ENCODE data around the gene DPEP3.

- TF ChIP-seq MAX (IDR thresholded peaks at IDR 0.05): no peak
- TF ChIP-seq TAF1 (IDR thresholded peaks at IDR 0.05; ENCODE audit: low read depth): no peak
- TF ChIP-seq EP300 (IDR thresholded peaks at IDR 0.05; ENCODE audit: borderline replicate concordance): no peak
- no peak for TF ChIP-seq YY1 (IDR thresholded peaks at IDR 0.05; ENCODE audit: low read depth)
- TF ChIP-seq REST (IDR thresholded peaks at IDR 0.05; ENCODE audit: low read depth): no peak
- TF ChIP-seq FOXM1 (IDR thresholded peaks at IDR 0.05; ENCODE audit: borderline replicate concordance, low read depth): no peak
- no peak for TF ChIP-seq EGR1 (IDR thresholded peaks at IDR 0.05)
- no peak for TF ChIP-seq CREB1 (IDR thresholded peaks at IDR 0.05; ENCODE audit: low read depth)
- TF ChIP-seq RAD21 (IDR thresholded peaks at IDR 0.05; ENCODE audit: low read depth): no peak
- no peak for TF ChIP-seq CEBPB (IDR thresholded peaks at IDR 0.05)
- no peak for TF ChIP-seq ZBTB7A (IDR thresholded peaks at IDR 0.05; ENCODE audit: low read depth)
- TF ChIP-seq NFIC (IDR thresholded peaks at IDR 0.05): no peak
- TF ChIP-seq TCF12 (IDR thresholded peaks at IDR 0.05; ENCODE audit: low read depth): no peak
Measured at GRCh38 chr16:67954421-67955196, 25.7 kb downstream of the DPEP3 start.

Measured in Ishikawa (cell line).